WERI-Rb-1 (cell line): ENCODE measurements around the gene VIT.

Source experiments
- DNase-seq: peaks from one replicate; pipeline ENCODE4 v3.0.0-alpha.2; 2020
- H3K27ac ChIP-seq: fragments of 250-450 bp; sonication (Bioruptor Pico); 2 replicates; pipeline ENCODE4 v1.5.1; 2020; ENCODE audit warnings: mild to moderate bottlenecking, moderate library complexity
- H3K27me3 ChIP-seq: fragments of 250-450 bp; sonication (Bioruptor Pico); 2 replicates; pipeline ENCODE4 v1.5.1; 2021; ENCODE audit warnings: mild to moderate bottlenecking, low read depth, moderate library complexity; ENCODE audit not compliant: insufficient read depth, severe bottlenecking
- H3K36me3 ChIP-seq: fragments of 250-450 bp; sonication (Bioruptor Pico); 2 replicates; pipeline ENCODE4 v1.5.1; 2020; ENCODE audit warnings: mild to moderate bottlenecking, moderate library complexity
- H3K4me3 ChIP-seq: 2 replicates; pipeline ENCODE4 v1.5.1; 2011; ENCODE audit warnings: low read depth, mild to moderate bottlenecking, control low read depth, low read length
- H3K9me3 ChIP-seq: fragments of 250-450 bp; sonication (Bioruptor Pico); 2 replicates; pipeline ENCODE4 v1.5.1; 2021; ENCODE audit warnings: mild to moderate bottlenecking, moderate library complexity; ENCODE audit not compliant: severe bottlenecking
- TF ChIP-seq, protein P1 (sequence below): IDR thresholded peaks from 2 replicates; pipeline ENCODE4 v1.5.1; 2011; ENCODE audit warnings: low read depth, mild to moderate bottlenecking, control low read depth, inconsistent platforms, low read length

The VIT gene

DNA sequence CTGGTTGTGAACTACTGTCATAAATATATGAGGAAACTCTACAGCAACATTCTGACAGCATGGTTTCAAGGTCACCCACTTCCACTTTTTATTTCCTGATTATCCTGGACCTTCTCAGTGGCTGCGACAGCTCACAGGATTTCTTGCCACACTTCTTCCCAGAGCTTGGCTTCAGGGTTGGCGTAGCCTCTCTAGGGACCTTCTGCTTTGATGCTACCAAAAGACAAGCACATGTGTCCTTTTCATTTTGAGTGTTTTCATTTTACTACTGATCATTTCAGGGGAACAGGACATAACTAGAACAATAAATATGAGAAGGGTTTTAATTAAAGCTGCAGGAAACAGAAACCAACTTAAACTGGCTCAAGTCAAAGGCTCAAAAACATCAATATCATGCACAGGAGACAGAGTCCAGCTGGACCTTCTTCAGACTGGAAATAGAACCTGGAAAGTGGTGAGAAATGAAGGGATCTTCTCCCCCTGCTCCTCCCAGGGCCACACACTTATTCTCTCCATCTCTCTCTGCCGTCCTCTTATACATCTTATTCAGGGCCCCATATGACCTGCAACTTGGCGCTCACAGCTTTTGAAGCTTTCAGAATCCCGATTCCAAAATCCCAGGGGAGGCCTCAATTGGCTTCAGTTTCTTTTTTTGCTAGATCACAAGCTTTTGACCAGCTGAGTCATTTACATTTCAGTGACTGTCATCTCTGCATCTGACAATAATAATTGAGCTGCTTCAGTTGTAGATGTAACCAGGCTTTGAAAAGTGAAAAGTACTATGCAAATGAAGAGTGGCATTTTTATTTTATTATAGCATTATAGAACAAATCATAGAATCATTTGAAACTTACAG lies 9.7 kb downstream of the VIT start:
- DNase-seq: no peak

GRCh38 chr2:36707050-36707449 lies 10.5 kb downstream of the VIT start:
- H3K4me3 ChIP-seq: no peak overlapping the region
- TF ChIP-seq, protein P1, sequence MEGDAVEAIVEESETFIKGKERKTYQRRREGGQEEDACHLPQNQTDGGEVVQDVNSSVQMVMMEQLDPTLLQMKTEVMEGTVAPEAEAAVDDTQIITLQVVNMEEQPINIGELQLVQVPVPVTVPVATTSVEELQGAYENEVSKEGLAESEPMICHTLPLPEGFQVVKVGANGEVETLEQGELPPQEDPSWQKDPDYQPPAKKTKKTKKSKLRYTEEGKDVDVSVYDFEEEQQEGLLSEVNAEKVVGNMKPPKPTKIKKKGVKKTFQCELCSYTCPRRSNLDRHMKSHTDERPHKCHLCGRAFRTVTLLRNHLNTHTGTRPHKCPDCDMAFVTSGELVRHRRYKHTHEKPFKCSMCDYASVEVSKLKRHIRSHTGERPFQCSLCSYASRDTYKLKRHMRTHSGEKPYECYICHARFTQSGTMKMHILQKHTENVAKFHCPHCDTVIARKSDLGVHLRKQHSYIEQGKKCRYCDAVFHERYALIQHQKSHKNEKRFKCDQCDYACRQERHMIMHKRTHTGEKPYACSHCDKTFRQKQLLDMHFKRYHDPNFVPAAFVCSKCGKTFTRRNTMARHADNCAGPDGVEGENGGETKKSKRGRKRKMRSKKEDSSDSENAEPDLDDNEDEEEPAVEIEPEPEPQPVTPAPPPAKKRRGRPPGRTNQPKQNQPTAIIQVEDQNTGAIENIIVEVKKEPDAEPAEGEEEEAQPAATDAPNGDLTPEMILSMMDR: no peak
- H3K36me3 ChIP-seq: no peaks in the 10 kb centered on the region
- H3K27ac ChIP-seq: no peak overlapping the region
- no peak for DNase-seq
- H3K27me3 ChIP-seq: no peaks in the 10 kb centered on the region
- peaks cover 3% of the 10 kb centered on the region for H3K9me3 ChIP-seq

More for the DNA sequence above, 9.7 kb downstream of the VIT start:
- no peak overlapping the region for H3K4me3 ChIP-seq
- H3K9me3 ChIP-seq: peaks cover 3% of the 10 kb centered on the region
- no peaks in the 10 kb centered on the region for H3K27me3 ChIP-seq
- TF ChIP-seq, protein P1: no peak
- no peak overlapping the region for H3K27ac ChIP-seq
- no peaks in the 10 kb centered on the region for H3K36me3 ChIP-seq

DNA sequence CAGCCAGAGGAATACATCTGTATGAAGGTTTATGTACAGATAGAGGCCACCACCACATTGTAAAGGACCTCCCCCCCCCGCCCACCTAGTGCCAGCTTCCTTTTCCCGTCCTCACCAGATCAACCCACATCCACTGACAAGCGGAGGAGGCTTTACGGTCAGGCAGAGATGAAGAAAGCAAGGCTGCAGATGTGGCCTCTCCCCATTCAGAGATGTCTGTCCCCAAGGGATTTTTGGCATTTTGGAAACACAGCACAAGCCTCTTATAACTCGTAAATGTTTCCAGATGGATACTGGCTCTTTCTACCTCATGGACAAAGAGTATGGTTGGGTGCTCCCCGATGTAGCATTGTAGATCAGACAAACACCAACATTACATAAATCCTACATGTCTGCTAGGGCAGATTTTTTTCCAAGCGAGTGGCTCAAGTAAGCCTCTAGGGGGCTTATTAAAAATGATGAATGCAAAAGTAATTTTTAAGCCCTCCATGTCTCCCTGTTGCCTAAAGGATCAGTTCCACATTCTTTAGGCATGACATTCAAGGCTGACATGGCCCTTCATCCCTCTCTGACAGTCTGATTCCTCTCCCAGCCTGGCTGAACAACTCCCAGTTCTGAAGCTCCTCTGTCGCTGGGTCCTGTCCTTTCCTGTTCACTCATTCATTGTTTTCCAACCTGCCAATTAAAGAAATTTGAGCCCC lies 11.7 kb downstream of the VIT start:
- no peak for DNase-seq
- TF ChIP-seq, protein P1: no peak

DNA sequence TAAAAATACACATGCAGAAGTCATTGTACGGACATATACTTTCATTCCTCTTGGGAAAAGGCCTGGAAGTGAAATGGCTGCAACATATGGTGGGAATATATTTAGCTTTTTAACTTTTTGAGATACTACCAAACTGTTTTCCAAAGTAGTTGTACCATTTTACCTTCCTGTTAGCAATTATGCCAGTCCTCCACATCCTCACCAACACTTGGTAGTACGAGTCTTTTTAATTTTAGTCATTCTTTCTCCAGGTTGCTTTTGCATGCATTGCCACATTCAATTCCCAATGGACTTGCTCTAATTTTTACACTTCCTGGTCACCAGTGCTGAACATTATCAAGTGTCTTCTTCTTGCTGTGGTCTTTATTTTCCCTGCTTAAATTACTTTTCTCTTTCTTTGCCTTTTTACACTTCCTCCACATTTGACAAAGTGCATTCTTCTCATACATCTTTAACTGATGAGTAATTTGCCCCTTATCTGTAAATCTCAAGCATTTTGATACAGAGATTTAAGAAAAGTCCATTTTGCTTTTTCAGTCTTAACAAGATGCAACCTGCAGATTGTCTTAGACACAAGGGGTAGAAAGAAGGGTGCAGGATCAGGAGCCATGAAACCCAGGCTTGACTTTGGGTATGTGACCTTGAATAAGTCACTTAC lies 14.5 kb downstream of the VIT start:
- no peak for DNase-seq
- Histone ChIP-seq H3K36me3 (no peaks in the 10 kb centered on the region), H3K9me3 (peaks cover 3% of the 10 kb centered on the region), H3K27ac (no peak overlapping the region), H3K4me3 (no peak overlapping the region), H3K27me3 (no peaks in the 10 kb centered on the region)
- TF ChIP-seq, protein P1: no peak

More for the DNA sequence above, 11.7 kb downstream of the VIT start:
- Histone ChIP-seq H3K9me3 (peaks cover 3% of the 10 kb centered on the region), H3K27me3 (no peaks in the 10 kb centered on the region), H3K4me3 (no peak overlapping the region), H3K27ac (no peak overlapping the region), H3K36me3 (no peaks in the 10 kb centered on the region)

DNA sequence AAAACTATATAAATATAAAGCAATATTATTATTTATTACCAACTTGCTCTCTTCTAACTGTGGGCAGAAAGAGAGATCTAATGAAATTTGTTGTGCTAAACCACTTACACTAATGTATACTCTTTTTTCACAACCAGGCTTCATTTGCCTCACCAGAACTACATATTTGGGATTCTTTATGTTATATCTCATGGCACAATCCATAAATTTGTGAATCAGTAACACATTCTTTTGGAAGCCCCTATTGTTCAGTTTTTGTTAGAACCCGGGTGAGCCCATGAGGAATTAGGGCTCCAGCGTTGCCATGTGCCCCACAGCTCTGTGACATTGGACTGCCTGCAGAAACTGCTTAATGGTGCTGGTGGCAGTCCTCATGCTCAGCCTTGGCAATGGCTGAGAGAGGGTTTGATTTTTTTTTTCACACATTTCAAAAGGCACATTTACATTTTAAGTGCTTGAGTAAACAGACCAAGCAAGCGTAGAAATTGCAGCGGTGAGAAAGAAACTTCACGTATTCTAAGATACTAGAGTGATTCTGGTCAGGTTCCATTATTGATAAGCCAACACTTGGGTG lies 15.3 kb downstream of the VIT start:
- Histone ChIP-seq H3K27ac (no peak overlapping the region), H3K36me3 (no peaks in the 10 kb centered on the region), H3K27me3 (no peaks in the 10 kb centered on the region), H3K4me3 (no peak overlapping the region), H3K9me3 (peaks cover 3% of the 10 kb centered on the region)
- no peak for DNase-seq
- TF ChIP-seq, protein P1: no peak
